Nephron progenitor cell (in vitro differentiated cells): ENCODE measurements around the gene ST6GAL1.
"Not testable (repeated sequence)": the region's sequence is repeated elsewhere in the genome, so short reads cannot be mapped to it uniquely, and the experiment has no call there.

Experiments used
- DNase-seq: peaks from one replicate; pipeline ENCODE4 v3.0.0; 2021
- H3K27ac Mint-ChIP-seq: 2 replicates; pipeline ENCODE4 v1.8.0; 2021; ENCODE audit warnings: mild to moderate bottlenecking, moderate library complexity, mixed read lengths
- H3K27me3 Mint-ChIP-seq: 2 replicates; pipeline ENCODE4 v1.8.0; 2021; ENCODE audit warnings: mild to moderate bottlenecking, low read depth, mixed read lengths; ENCODE audit not compliant: poor library complexity
- H3K36me3 Mint-ChIP-seq: 2 replicates; pipeline ENCODE4 v1.8.0; 2021; ENCODE audit warnings: low read depth, mixed read lengths
- H3K4me1 Mint-ChIP-seq: 2 replicates; pipeline ENCODE4 v1.8.0; 2021; ENCODE audit warnings: mixed read lengths
- H3K4me3 Mint-ChIP-seq: 2 replicates; pipeline ENCODE4 v1.8.0; 2021; ENCODE audit warnings: mild to moderate bottlenecking, moderate library complexity, mixed read lengths
- H3K9me3 Mint-ChIP-seq: 2 replicates; pipeline ENCODE4 v1.8.0; 2021; ENCODE audit warnings: mild to moderate bottlenecking, moderate library complexity, mixed read lengths
- TF ChIP-seq, protein P1 (sequence below): fragments of 200-600 bp; sonication (generic); IDR thresholded peaks from 2 replicates; pipeline ENCODE4 v1.5.0; 2021; ENCODE audit warnings: antibody characterized with exemption

ST6GAL1 gene

DNA sequence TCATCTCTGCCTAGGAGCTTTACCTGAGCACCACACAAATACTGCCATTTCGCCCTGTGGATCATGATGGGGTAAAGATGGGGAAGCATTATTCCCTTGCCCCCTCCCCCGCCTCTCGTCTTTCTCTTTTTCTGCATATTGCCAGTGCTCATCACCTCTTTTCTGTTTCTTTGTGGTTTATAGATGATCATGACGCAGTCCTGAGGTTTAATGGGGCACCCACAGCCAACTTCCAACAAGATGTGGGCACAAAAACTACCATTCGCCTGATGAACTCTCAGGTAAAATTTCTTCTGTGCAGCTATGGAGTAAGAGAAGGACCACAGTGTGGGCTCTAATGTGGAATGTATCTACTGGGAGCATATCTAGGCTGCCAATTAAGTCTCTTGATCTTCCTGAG is 120.7 kb downstream of the ST6GAL1 start:
- TF ChIP-seq, protein P1, sequence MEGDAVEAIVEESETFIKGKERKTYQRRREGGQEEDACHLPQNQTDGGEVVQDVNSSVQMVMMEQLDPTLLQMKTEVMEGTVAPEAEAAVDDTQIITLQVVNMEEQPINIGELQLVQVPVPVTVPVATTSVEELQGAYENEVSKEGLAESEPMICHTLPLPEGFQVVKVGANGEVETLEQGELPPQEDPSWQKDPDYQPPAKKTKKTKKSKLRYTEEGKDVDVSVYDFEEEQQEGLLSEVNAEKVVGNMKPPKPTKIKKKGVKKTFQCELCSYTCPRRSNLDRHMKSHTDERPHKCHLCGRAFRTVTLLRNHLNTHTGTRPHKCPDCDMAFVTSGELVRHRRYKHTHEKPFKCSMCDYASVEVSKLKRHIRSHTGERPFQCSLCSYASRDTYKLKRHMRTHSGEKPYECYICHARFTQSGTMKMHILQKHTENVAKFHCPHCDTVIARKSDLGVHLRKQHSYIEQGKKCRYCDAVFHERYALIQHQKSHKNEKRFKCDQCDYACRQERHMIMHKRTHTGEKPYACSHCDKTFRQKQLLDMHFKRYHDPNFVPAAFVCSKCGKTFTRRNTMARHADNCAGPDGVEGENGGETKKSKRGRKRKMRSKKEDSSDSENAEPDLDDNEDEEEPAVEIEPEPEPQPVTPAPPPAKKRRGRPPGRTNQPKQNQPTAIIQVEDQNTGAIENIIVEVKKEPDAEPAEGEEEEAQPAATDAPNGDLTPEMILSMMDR: no peak
- peaks cover 53% of the 10 kb centered on the region for H3K9me3 Mint-ChIP-seq
- H3K36me3 Mint-ChIP-seq: peaks cover 96% of the 10 kb centered on the region
- H3K4me3 Mint-ChIP-seq: no peak overlapping the region
- no peak for DNase-seq
- no peaks in the 10 kb centered on the region for H3K4me1 Mint-ChIP-seq
- H3K27ac Mint-ChIP-seq: no peak overlapping the region
- no peaks in the 10 kb centered on the region for H3K27me3 Mint-ChIP-seq

DNA sequence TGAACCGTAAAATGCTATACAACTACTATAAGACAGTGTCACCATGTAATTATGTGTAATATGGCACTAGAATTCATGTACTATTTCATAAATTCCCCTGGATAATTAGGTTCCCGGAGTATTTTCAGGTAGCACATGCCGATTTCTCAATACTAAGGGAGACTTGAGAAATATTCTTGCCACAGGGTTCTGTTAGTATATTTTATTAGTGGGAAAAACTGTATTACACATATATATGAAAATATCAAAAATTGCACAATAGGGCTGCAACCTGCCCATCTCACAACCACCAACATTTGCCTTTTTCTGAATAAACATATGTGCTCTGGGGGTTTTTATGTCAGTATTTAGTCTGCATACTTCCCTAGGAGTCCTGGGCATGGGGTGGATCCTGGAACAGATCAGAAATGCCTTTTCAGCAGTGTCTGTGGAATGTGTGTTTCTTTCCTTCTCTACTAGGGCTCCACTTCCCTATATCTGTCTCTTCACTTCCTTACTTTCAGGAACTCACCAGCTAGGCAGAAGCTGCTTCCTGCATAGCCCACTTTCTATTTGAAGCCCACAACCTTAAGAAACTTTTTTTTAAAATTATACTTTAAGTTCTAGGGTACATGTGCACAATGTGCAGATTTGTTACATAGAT is 121.5 kb downstream of the ST6GAL1 start:
- no peak for DNase-seq
- Mint-ChIP-seq H3K4me3 (no peak overlapping the region), H3K9me3 (peaks cover 56% of the 10 kb centered on the region), H3K27me3 (no peaks in the 10 kb centered on the region), H3K27ac (no peak overlapping the region), H3K4me1 (no peaks in the 10 kb centered on the region), H3K36me3 (peaks cover 98% of the 10 kb centered on the region)
- TF ChIP-seq, protein P1: no peak

DNA sequence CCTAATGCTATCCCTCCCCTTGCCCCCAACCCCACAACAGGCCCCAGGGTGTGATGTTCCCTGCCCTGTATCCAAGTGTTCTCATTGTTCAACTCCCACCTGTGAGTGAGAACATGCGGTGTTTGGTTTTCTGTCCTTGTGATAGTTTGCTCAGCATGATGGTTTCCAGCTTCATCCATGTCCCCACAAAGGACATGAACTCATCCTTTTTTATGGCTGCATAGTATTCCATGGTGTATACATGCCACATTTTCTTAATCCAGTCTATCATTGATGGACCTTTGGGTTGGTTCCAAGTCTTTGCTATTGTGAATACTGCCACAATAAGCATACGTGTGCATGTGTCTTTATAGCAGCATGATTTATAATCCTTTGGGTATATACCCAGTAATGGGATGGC is 122.1 kb downstream of the ST6GAL1 start:
- not testable (repeated sequence) for H3K4me1 Mint-ChIP-seq, H3K4me3 Mint-ChIP-seq, DNase-seq, H3K27ac Mint-ChIP-seq, H3K27me3 Mint-ChIP-seq
- peaks cover 98% of the 10 kb centered on the region for H3K36me3 Mint-ChIP-seq
- H3K9me3 Mint-ChIP-seq: peaks cover 62% of the 10 kb centered on the region

DNA sequence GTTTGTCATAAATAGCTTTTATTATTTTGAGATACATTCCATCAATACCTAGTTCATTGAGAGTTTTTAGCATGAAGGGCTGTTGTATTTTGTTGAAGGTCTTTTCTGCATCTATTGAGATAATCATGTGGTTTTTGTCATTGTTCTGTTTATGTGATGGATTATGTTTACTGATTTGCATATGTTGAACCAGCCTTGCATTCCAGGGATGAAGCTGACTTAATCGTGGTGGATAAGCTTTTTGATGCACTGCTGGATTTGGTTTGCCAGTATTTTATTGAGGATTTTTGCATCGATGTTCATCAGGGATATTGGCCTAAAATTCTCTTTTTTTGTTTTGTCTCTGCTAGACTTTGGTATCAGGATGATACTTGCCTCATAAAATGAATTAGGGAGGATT is 124.1 kb downstream of the ST6GAL1 start:
- not testable (repeated sequence) for DNase-seq, H3K27ac Mint-ChIP-seq, H3K27me3 Mint-ChIP-seq, H3K4me3 Mint-ChIP-seq, H3K4me1 Mint-ChIP-seq
- Mint-ChIP-seq H3K9me3 (peaks cover 82% of the 10 kb centered on the region), H3K36me3 (peaks cover 100% of the 10 kb centered on the region)

DNA sequence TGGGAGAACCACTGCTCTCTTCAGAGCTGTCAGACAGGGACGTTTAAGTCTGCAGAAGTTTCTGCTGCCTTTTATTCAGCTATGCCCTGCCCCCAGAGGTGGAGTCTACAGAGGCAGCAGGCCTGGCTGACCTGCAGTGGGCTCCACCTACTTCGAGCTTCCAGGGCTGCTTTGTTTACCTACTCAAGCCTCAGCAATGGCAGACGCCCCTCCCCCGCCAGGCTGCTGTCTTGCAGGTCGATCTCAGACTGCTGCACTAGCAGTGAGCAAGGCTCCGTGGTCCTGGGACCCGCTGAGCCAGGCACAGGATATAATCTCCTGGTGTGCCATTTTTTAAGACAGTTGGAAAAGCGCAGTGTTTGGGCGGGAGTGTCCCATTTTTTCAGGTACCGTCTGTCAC is 127.5 kb downstream of the ST6GAL1 start:
- peaks cover 100% of the 10 kb centered on the region for H3K36me3 Mint-ChIP-seq
- not testable (repeated sequence) for H3K4me3 Mint-ChIP-seq, H3K27ac Mint-ChIP-seq, DNase-seq, H3K4me1 Mint-ChIP-seq, H3K27me3 Mint-ChIP-seq
- H3K9me3 Mint-ChIP-seq: peaks cover 67% of the 10 kb centered on the region

DNA sequence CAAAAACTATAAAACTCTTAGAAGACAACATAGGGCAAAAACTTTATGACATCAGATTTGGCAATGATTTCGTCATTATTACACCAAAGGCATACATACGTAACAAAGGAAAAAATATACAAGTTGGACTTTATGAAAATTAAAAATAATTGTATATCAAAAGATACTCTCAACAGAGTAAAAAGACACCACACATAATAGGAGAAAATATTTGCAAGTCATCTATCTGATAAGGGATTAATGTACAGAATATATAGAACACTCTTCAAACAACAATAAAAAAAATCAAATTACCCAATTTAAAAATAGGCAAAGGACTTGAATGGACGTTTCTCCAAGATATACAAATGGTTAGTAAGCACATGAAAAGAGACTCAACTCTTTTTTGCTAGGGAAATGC is 131.4 kb downstream of the ST6GAL1 start:
- peaks cover 27% of the 10 kb centered on the region for H3K9me3 Mint-ChIP-seq
- H3K36me3 Mint-ChIP-seq: peaks cover 80% of the 10 kb centered on the region

DNA sequence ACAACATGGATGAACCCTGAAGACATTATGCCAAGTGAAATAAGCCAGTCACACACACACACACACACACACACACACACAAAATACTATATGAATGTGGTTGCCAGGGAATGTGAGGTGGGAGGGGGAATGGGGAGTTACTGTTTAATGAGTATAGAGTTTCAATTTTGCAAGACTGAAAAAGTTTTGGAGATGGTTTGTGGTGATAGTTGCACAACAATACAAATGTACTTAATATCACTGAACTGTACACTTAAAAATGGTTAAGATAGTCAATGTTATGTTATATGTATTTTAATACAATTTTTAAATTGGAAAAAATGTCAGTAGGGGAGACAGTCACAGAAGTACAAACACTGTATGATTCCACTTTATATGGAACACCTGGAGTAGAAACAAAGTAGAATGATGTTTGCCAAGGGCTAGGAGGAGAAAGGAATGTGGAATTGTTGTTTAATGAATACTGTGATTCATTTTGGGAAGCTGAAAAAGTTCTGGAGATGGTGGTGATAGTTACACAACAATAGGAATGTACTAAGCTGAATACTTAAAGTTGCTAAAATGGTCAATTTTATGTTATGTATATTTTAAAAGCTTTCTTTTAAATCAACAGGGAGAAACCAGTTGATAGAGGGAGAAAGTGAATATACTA is 132.3 kb downstream of the ST6GAL1 start:
- H3K4me1 Mint-ChIP-seq: peaks cover 35% of the 10 kb centered on the region
- H3K27ac Mint-ChIP-seq: peak overlapping the region; percentile 71
- H3K36me3 Mint-ChIP-seq: peaks cover 78% of the 10 kb centered on the region
- no peak for DNase-seq
- H3K9me3 Mint-ChIP-seq: peaks cover 18% of the 10 kb centered on the region
- TF ChIP-seq, protein P1: no peak
- H3K27me3 Mint-ChIP-seq: no peaks in the 10 kb centered on the region
- H3K4me3 Mint-ChIP-seq: no peak overlapping the region

More for the DNA sequence above, 131.4 kb downstream of the ST6GAL1 start:
- Mint-ChIP-seq H3K4me1 (peaks cover 35% of the 10 kb centered on the region), H3K27ac (no peak overlapping the region), H3K27me3 (no peaks in the 10 kb centered on the region), H3K4me3 (no peak overlapping the region)
- DNase-seq: no peak
- TF ChIP-seq, protein P1: no peak
